Occipital lobe (tissue), 2 donors: ENCODE results near the gene SLC34A3. TPM values are rescaled to one million over a fixed set of nuclear protein-coding genes. Genes with fewer than 3 reads are reported as not detected.
"Not testable (repeated sequence)": the region's sequence is repeated elsewhere in the genome, so short reads cannot be mapped to it uniquely, and the experiment has no call there.

Source experiments
- DNase-seq: peaks from one replicate; lab custom pipeline; 2025; lab: John Stamatoyannopoulos, UW
- total RNA-seq: library from RNA; depleted of rRNA; stranded (reverse); fragments of >200 nt; gene quantifications from one replicate; pipeline ENCODE4 v1.2.3, GENCODE V29; 2014

SLC34A3 gene
- total RNA-seq, 1 donor from 2014 or later: 0.16 TPM

- DNase-seq: no peak
Measured at GRCh38 chr9:137228968-137229896, 1.5 kb upstream of the SLC34A3 start.

DNA sequence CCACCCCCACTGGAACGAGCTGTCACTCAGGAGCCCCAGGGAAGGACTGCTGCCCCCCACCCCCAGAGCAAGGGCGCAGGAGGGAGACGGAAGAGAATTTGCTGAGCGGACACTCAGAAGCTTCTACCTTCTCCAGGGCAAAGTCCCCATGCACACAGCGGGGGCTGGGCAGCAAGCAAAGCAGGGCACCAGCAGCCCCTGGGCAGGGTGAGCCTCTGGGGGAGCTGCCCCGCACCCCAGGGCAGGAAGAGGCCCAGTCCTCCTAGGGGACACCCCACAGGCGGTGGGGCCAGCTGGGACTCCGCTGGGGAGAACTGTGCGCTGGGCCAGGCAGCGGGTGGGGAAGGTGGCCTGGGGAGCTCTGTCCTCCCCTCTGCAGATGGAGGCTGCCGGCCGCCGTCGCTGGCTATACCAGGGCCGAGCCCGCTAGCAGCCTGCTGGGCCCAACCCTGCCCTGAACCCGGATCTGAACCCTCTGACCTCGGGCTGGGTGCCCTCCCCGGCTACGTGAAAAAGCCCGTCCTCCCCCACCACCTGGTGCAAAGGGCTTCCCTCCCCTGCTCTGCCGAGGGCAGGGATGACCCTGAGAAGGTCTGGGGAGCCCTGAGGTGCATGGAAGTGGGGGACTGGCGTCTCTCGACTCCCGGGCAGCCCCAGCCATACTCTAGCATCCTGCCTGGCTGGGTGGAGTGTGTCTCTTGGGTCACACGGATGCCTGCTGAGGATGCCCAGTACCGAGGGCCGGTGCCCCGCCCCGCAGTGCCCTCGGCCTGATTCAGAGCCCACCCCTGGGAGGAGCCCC, 597 bp upstream of the SLC34A3 start:
- DNase-seq: no peak

DNA sequence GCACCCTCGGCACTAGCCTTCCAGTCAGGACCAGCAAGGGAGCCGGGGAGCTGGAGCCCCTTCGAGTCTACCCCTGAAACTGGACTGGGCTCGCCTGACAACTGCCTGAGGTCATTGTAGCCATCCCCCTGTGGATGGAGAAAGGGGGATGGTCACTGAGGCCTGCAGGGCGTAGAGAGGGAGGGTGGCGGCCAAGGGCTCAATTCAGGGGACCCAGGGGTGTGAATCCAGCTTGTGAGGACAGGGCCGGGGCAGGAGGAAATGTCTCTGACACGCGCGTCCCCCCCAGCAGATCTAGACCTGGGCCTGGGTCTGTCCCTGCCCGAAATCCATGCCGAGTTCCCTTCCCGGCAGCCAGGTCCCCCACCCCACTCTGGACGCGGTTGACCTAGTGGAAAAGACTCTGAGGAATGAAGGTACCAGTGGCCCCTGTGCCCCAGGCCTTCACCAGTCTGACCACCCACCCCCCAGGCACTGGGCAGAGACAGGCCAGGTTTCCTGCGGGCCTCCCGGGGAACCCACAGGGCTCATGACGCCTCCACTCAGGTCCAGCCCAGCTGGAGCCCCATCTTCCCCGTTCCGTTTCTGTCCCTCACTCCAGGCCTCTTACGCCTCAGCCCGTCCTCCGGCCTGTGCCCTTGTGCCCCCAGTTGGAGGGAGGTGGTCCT, 805 bp downstream of the SLC34A3 start:
- no peak for DNase-seq

GRCh38 chr9:137232101-137232500, 1.4 kb downstream of the SLC34A3 start:
- no peak for DNase-seq

- no peak for DNase-seq
Measured at GRCh38 chr9:137232510-137232909, 1.8 kb downstream of the SLC34A3 start.

DNA sequence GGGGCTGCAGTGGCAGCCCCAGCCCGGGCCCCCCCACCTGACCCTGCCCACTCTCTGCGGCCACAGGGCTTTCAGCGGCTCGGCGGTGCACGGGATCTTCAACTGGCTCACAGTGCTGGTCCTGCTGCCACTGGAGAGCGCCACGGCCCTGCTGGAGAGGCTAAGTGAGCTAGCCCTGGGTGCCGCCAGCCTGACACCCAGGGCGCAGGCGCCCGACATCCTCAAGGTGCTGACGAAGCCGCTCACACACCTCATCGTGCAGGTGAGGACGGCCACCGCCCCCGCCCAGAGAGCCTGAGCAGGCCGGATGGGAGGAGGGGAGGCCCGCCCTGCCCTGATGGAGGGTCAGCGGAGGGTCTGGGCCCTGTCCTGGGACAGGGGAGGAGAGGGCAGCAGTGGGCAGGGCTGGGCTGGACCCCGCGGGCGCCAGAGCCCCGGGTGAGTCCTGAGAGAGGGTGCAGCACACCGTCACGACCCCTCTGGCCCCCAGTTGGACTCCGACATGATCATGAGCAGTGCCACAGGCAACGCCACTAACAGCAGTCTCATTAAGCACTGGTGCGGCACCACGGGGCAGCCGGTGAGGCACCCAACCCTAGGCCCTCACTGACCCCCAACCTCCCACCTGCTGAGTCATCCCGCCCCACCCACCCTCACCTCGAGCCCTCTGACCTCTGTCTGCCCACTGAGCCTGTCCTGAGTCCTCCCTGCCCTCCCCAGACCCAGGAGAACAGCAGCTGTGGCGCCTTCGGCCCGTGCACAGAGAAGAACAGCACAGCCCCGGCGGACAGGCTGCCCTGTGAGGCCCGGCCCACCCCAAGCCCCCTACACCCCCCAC, 2.7 kb downstream of the SLC34A3 start:
- DNase-seq: no peak

- no peak for DNase-seq
Measured at GRCh38 chr9:137234055-137234697, 3.5 kb downstream of the SLC34A3 start.

DNA sequence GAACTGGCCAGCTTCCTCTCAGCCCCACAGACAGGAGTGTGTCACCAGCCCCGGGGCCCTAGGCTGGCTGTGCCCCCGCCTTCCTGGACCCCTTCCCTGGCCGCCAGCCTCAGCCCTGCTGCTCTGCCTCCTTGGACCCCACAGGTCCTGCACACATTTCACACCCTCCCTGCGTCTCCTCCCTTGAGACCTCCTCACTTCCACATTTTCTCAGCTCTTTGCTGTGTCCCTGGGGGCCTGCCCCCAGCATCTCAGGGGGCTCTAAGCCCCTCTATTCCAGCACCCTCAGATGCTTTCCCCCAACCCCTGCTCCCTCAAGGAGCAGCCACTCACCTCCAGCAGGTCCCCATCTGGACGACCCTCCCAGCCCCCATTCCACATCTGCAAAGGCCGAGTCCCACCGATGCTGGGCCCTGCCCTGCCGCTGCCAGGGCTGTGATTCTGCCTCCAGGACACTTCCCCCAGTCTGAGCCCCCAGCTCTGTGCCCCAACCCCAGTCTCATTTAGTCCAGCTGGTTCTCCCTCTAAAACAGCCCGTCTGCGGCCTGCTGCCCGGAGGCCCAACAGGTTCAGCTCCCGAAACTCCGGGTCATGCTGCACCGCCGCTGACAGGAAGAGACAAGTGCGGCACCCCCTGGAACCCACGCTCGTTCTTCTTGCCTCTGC, 4.2 kb downstream of the SLC34A3 start:
- DNase-seq: no peak

GRCh38 chr9:137235424-137236237, 4.9 kb downstream of the SLC34A3 start:
- no peak for DNase-seq

- peak; percentile 69 for DNase-seq
Measured at GRCh38 chr9:137236238-137236935, 5.7 kb downstream of the SLC34A3 start.

DNA sequence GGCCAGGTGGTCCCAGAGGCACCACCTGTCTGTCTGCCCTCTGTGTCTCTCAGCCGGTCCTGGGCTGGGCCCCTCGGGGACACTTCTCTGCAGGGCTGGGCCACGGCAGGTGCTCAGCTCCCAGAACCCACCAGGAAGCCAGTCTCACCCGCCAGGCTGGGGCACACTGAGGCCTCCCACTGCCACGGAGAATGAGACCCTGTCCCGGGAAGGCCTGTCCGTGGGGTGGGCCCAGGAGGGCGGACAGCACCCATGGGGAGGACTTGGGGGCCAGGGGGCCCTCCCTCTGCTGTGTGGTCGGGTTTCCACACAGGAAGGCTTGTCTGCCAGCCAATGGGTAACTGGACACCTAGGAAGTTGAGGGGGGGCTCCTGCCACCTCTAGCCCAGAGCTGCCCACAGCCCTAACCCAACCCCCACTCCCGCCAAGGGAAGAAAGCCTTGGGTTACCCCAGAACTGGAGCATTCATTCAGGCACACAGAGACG, 6.3 kb downstream of the SLC34A3 start:
- DNase-seq: no peak

- peak; percentile 72 for DNase-seq
Measured at GRCh38 chr9:137237759-137238726, 7.3 kb downstream of the SLC34A3 start.

- not testable (repeated sequence) for DNase-seq
Measured at GRCh38 chr9:137239541-137240200, 9.0 kb downstream of the SLC34A3 start.

DNA sequence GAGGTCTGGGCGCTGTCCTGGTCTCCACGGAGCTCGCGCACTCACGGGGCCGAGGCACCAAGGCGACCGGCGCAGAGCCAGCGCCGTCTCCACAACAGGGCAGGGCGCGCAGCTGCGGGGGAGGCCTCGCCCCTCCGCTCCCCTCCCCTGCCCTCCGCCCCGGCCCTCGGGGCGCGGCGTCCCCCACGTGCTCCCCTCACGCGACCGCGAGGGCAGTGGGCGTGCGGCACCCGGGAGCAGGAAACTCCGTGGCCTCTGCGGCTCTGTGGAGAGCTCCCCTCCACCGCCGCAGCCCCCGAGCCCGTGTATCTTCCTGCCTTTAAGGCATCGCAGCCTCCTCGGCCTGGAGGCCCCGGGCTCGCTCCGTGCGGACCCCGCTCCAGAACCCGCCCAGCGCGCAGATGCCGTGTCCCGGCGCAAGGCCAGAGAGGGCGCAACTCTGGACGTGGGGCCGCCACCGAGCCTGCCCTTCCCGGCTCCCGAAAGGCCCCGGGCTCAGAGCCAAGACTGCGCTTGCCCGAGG, 9.7 kb downstream of the SLC34A3 start:
- DNase-seq: peak; percentile 67

DNA sequence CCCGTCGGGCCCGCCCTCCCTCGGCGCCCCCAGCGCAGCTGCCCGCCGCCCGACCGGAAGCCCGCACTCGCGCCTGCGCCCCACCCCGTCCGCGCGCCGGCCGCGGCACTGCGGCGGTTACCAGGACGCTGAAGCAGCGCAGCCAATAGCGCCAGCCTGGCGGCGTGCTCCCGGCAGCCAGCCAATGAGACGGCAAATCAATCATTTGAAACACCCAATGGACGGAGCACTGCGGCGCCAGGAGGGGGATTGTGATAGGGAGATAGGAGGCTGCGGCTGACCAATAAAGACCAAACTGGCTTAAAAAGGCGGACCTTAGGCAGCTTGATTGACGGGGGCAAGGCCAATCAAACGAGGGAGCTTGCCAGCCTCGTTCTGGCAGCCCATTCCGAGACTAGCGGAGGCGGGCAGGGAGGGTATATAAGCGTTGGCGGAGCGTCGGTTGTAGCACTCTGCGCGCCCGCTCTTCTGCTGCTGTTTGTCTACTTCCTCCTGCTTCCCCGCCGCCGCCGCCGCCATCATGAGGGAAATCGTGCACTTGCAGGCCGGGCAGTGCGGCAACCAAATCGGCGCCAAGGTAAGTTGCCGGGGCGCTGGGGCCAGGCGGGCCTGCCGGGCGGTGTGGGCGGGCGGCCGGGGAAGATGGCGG, 10.3 kb downstream of the SLC34A3 start, which contains the start of gene TUBB4B:
Gene TUBB4B (plus strand): TSS at position 447 of the 649 bp plus-strand sequence. CDS start 74 bp downstream, at position 521.
- peak; percentile 98 for DNase-seq
